ENCODE measurements around the gene DNAH17. TPM values are rescaled to one million over a fixed set of nuclear protein-coding genes. Genes with fewer than 3 reads are reported as not detected.
A peak's percentile ranks its signal among the peaks of the same experiment; 100 is the strongest.

The DNAH17 gene
- total RNA-seq, 2 donors from 2014 or later: 0.58 to 1.4 TPM

- ATAC-seq (no peak), DNase-seq (ENCODE audit: low spot score in 2 of 2) (no peak)
- H3K9me3 Mint-ChIP-seq: no peaks in the 10 kb centered on the region
- H3K36me3 Mint-ChIP-seq: no peaks in the 10 kb centered on the region
- peak overlapping the region in 1 of 2 donors; percentile 67 for H3K27ac Mint-ChIP-seq
Observed at GRCh38 chr17:78488867-78489634, 88.1 kb downstream of the DNAH17 start.

GRCh38 chr17:78488156-78488555 lies 89.0 kb downstream of the DNAH17 start:
- ATAC-seq (no peak), DNase-seq (ENCODE audit: low spot score in 2 of 2) (no peak)
- Mint-ChIP-seq H3K36me3 (no peaks in the 10 kb centered on the region), H3K9me3 (no peaks in the 10 kb centered on the region), H3K27ac (no peak overlapping the region)

- Mint-ChIP-seq H3K9me3 (no peaks in the 10 kb centered on the region), H3K27ac (no peak overlapping the region), H3K36me3 (no peaks in the 10 kb centered on the region)
- DNase-seq (ENCODE audit: low spot score in 2 of 2) (no peak), ATAC-seq (no peak)
Observed at GRCh38 chr17:78486946-78487680, 90.1 kb downstream of the DNAH17 start.

- Mint-ChIP-seq H3K36me3 (no peaks in the 10 kb centered on the region), H3K27ac (no peak overlapping the region), H3K9me3 (no peaks in the 10 kb centered on the region)
- DNase-seq (ENCODE audit: low spot score in 2 of 2): no peak
- ATAC-seq: no peak
Observed at GRCh38 chr17:78486228-78486802, 90.9 kb downstream of the DNAH17 start.

GRCh38 chr17:78485290-78486168 lies 91.7 kb downstream of the DNAH17 start:
- ATAC-seq: no peak

GRCh38 chr17:78484271-78485246 lies 92.6 kb downstream of the DNAH17 start:
- DNase-seq (ENCODE audit: low spot score in 2 of 2): peak in 1 of 2 donors; percentile 90
- H3K9me3 Mint-ChIP-seq: no peaks in the 10 kb centered on the region
- peak; percentile 98 to 100 for ATAC-seq
- H3K36me3 Mint-ChIP-seq: no peaks in the 10 kb centered on the region
- H3K27ac Mint-ChIP-seq: peak overlapping the region; percentile 51 to 72

More at GRCh38 chr17:78485290-78486168, 91.7 kb downstream of the DNAH17 start:
- Mint-ChIP-seq H3K9me3 (no peaks in the 10 kb centered on the region), H3K27ac (peak overlapping the region in 1 of 2 donors; percentile 51), H3K36me3 (no peaks in the 10 kb centered on the region)
- DNase-seq (ENCODE audit: low spot score in 2 of 2): no peak

GRCh38 chr17:78479369-78479768 lies 97.8 kb downstream of the DNAH17 start:
- no peaks in the 10 kb centered on the region for H3K36me3 Mint-ChIP-seq
- no peaks in the 10 kb centered on the region for H3K9me3 Mint-ChIP-seq
- ATAC-seq (no peak), DNase-seq (ENCODE audit: low spot score in 2 of 2) (no peak)
- H3K27ac Mint-ChIP-seq: no peak overlapping the region

- no peak for DNase-seq (ENCODE audit: low spot score in 2 of 2)
- no peak overlapping the region for H3K27ac Mint-ChIP-seq
- H3K9me3 Mint-ChIP-seq: no peaks in the 10 kb centered on the region
- no peaks in the 10 kb centered on the region for H3K36me3 Mint-ChIP-seq
- no peak for ATAC-seq
Observed at GRCh38 chr17:78478757-78479297, 98.4 kb downstream of the DNAH17 start.

GRCh38 chr17:78477913-78478756 lies 99.1 kb downstream of the DNAH17 start:
- DNase-seq (ENCODE audit: low spot score in 2 of 2) (no peak), ATAC-seq (no peak)

GRCh38 chr17:78476973-78477372 lies 100.2 kb downstream of the DNAH17 start:
- Mint-ChIP-seq H3K27ac (no peak overlapping the region), H3K36me3 (no peaks in the 10 kb centered on the region), H3K9me3 (no peaks in the 10 kb centered on the region)
- no peak for ATAC-seq
- no peak for DNase-seq (ENCODE audit: low spot score in 2 of 2)

More at GRCh38 chr17:78477913-78478756, 99.1 kb downstream of the DNAH17 start:
- no peak overlapping the region for H3K27ac Mint-ChIP-seq
- H3K9me3 Mint-ChIP-seq: no peaks in the 10 kb centered on the region
- no peaks in the 10 kb centered on the region for H3K36me3 Mint-ChIP-seq

- H3K9me3 Mint-ChIP-seq: no peaks in the 10 kb centered on the region
- no peak overlapping the region for H3K27ac Mint-ChIP-seq
- no peak for DNase-seq (ENCODE audit: low spot score in 2 of 2)
- ATAC-seq: no peak
- no peaks in the 10 kb centered on the region for H3K36me3 Mint-ChIP-seq
Observed at GRCh38 chr17:78476149-78476548, 101.0 kb downstream of the DNAH17 start.

- no peaks in the 10 kb centered on the region for H3K9me3 Mint-ChIP-seq
- no peak for DNase-seq (ENCODE audit: low spot score in 2 of 2)
- no peak overlapping the region for H3K27ac Mint-ChIP-seq
- ATAC-seq: no peak
- H3K36me3 Mint-ChIP-seq: no peaks in the 10 kb centered on the region
Observed at GRCh38 chr17:78475211-78475610, 102.0 kb downstream of the DNAH17 start.

- H3K9me3 Mint-ChIP-seq: no peaks in the 10 kb centered on the region
- DNase-seq (ENCODE audit: low spot score in 2 of 2): no peak
Observed at GRCh38 chr17:78474614-78475146, 102.5 kb downstream of the DNAH17 start.

GRCh38 chr17:78473951-78474613 lies 103.1 kb downstream of the DNAH17 start:
- no peak for DNase-seq (ENCODE audit: low spot score in 2 of 2)
- Mint-ChIP-seq H3K9me3 (no peaks in the 10 kb centered on the region), H3K27ac (no peak overlapping the region), H3K36me3 (no peaks in the 10 kb centered on the region)
- ATAC-seq: no peak

More at GRCh38 chr17:78474614-78475146, 102.5 kb downstream of the DNAH17 start:
- Mint-ChIP-seq H3K36me3 (no peaks in the 10 kb centered on the region), H3K27ac (no peak overlapping the region)
- ATAC-seq: peak; percentile 77 to 81

Measured in activated naive CD4-positive, alpha-beta T cell treated with anti-CD3 and anti-CD28 coated beads, Interleukin-2, amount 50 U/mL, for 72 hours (primary cell).